K562 (cell line): ENCODE results near the gene SGIP1. TPM values are rescaled to one million over a fixed set of nuclear protein-coding genes. Genes with fewer than 3 reads are reported as not detected.

Experiments
- ATAC-seq: fragments of 200-7000 bp; cut with Tn5 transposase; 3 replicates; pipeline ENCODE4 v1.9.1; 2020; ENCODE audit warnings: moderate library complexity
- BruUV-seq: library from RNA; stranded (reverse); fragments of 400-500 nt; replicated peaks from 2 replicates; lab custom pipeline; 2021; lab: Mats Ljungman, UMichigan
- CTCF ChIA-PET: fragments of 300-600 bp; formaldehyde crosslinking; extraction: SDS; loops from one replicate; lab custom pipeline; 2021; ENCODE audit warnings: low intra/inter-chr PET ratio; lab: Yijun Ruan, JAX
- POLR2A ChIA-PET: fragments of 300-600, 350-650 bp; sonication (Branson Sonifier 250); formaldehyde crosslinking; extraction: SDS; loops from one replicate; lab custom pipeline; 2021; ENCODE audit warnings: antibody characterized with exemption, inconsistent platforms; lab: Yijun Ruan, JAX
- DNase-seq, 4 experiments: peaks; one replicate each; pipeline versions ENCODE4 v3.0.0 to v3.0.0-alpha.2; 2011 to 2018; ENCODE audit warnings: low spot score in 3 of 4, mixed read lengths in 3 of 4; ENCODE audit errors: extremely low read depth in 1 of 4
- FAIRE-seq: peaks from 2 replicates; lab custom pipeline; 2011; peaks lifted over from hg19 to GRCh38; lab: Jason Lieb, UNC
- H2AFZ ChIP-seq: 2 replicates; pipeline ENCODE4 v1.6.0; 2011; ENCODE audit warnings: low read depth, low read length, control low read depth, inconsistent platforms
- H3K27ac ChIP-seq: fragments of 200-600 bp; 3 replicates; pipeline ENCODE4 v1.8.0; 2011; ENCODE audit warnings: low read depth, mild to moderate bottlenecking, control low read depth, inconsistent platforms, low read length, moderate library complexity, mixed read lengths; ENCODE audit errors: extremely low read depth
- H3K27me3 ChIP-seq, 2 experiments: fragments of 300-600 bp in 1 of 2; 2 replicates in 1 of 2; 3 replicates in 1 of 2; pipeline versions ENCODE4 v1.6.0 to v1.8.0; 2011; ENCODE audit warnings: inconsistent platforms in 2 of 2, low read length in 2 of 2, mild to moderate bottlenecking in 1 of 2, mixed read lengths in 1 of 2, moderate library complexity in 1 of 2; ENCODE audit not compliant: control insufficient read depth in 2 of 2, insufficient read depth in 2 of 2
- H3K36me3 ChIP-seq: fragments of 300-600 bp; 3 replicates; pipeline ENCODE4 v1.8.0; 2011; ENCODE audit warnings: mild to moderate bottlenecking, low read length, inconsistent platforms; ENCODE audit not compliant: control insufficient read depth, insufficient read depth
- H3K4me1 ChIP-seq, 2 experiments: fragments of 200-600 bp in 1 of 2; replicated peaks in 1 of 2; 2 replicates in 1 of 2; 3 replicates in 1 of 2; pipeline versions ENCODE4 v1.5.1 to v1.8.0; 2011; ENCODE audit warnings: inconsistent platforms in 2 of 2, low read length in 2 of 2, mild to moderate bottlenecking in 1 of 2, mixed read lengths in 1 of 2, moderate library complexity in 1 of 2; ENCODE audit not compliant: control insufficient read depth in 2 of 2, insufficient read depth in 2 of 2
- H3K4me2 ChIP-seq: 2 replicates; pipeline ENCODE4 v1.6.1; 2011; ENCODE audit warnings: low read length, control low read depth, inconsistent platforms, mixed read lengths; ENCODE audit not compliant: insufficient read depth
- H3K4me3 ChIP-seq: fragments of 200-600 bp; sonication (generic), shearing (Covaris generic); 2 replicates; pipeline ENCODE4 v1.5.1; 2016; ENCODE audit warnings: control low read depth, inconsistent platforms
- H3K79me2 ChIP-seq: fragments of 200-600 bp; 3 replicates; pipeline ENCODE4 v1.8.0; 2011; ENCODE audit warnings: low read length, inconsistent platforms; ENCODE audit not compliant: control insufficient read depth, insufficient read depth
- H3K9ac ChIP-seq, 2 experiments: 2 replicates each; pipeline versions ENCODE4 v1.6.0 to v1.6.1; 2011; ENCODE audit warnings: low read depth in 2 of 2, low read length in 2 of 2, control low read depth in 1 of 2, inconsistent platforms in 1 of 2, mild to moderate bottlenecking in 1 of 2, mixed read lengths in 1 of 2; ENCODE audit not compliant: insufficient read depth in 1 of 2
- H3K9me1 ChIP-seq: one replicate; pipeline ENCODE4 v1.6.0; 2011; ENCODE audit warnings: inconsistent platforms, mild to moderate bottlenecking, low read length, moderate library complexity; ENCODE audit not compliant: control insufficient read depth, insufficient read depth
- H3K9me3 ChIP-seq: replicated peaks from 2 replicates; pipeline ENCODE4 v1.5.1; 2011; ENCODE audit warnings: low read depth, low read length, inconsistent platforms; ENCODE audit not compliant: control insufficient read depth, insufficient read depth
- H4K20me1 ChIP-seq: replicated peaks from 2 replicates; pipeline ENCODE4 v1.6.1; 2011; ENCODE audit warnings: low read length, inconsistent platforms, mixed read lengths; ENCODE audit not compliant: control insufficient read depth, insufficient read depth
- ATF1 ChIP-seq, 2 experiments: fragments of 450-650 bp in 1 of 2; IDR thresholded peaks; 2 replicates each; pipeline ENCODE4 v1.6.1; 2016; ENCODE audit warnings: missing compliant biosample characterization in 1 of 2, missing genetic modification characterization in 1 of 2
- CCAR2 ChIP-seq: fragments of 200-400 bp; formaldehyde crosslinking; IDR thresholded peaks from 2 replicates; pipeline ENCODE4 v1.6.1; 2017; ENCODE audit warnings: mild to moderate bottlenecking, low read depth, low read length
- FOXK2 ChIP-seq, 2 experiments: fragments of 450-650 bp; IDR thresholded peaks in 1 of 2; conservative IDR thresholded peaks in 1 of 2; 2 replicates each; pipeline ENCODE4 v1.6.1; 2016; ENCODE audit warnings: low read depth in 2 of 2, mild to moderate bottlenecking in 1 of 2
- HDAC1 ChIP-seq, 2 experiments: fragments of 450-650 bp; IDR thresholded peaks; 2 replicates each; pipeline ENCODE4 v1.6.1; 2016 to 2017; ENCODE audit warnings: inconsistent platforms in 1 of 2, mild to moderate bottlenecking in 1 of 2, moderate library complexity in 1 of 2
- HIVEP1 ChIP-seq: fragments of 250-450 bp; sonication (Bioruptor Pico); IDR thresholded peaks from 2 replicates; pipeline ENCODE4 v1.4.0; 2020; ENCODE audit warnings: mild to moderate bottlenecking
- RBM15 ChIP-seq: fragments of 200-400 bp; formaldehyde crosslinking; IDR thresholded peaks from 2 replicates; pipeline ENCODE4 v1.6.1; 2018; ENCODE audit warnings: mild to moderate bottlenecking, low read length, moderate library complexity; ENCODE audit not compliant: insufficient read depth
- SPI1 ChIP-seq: IDR thresholded peaks from 2 replicates; pipeline ENCODE4 v1.6.1; 2011; ENCODE audit warnings: low read depth, low read length, control low read depth, borderline replicate concordance
- TEAD4 ChIP-seq, 2 experiments: sonication (generic) in 1 of 2; formaldehyde crosslinking in 1 of 2; IDR thresholded peaks; 2 replicates each; pipeline versions ENCODE4 v1.6.1 to v1.8.0; 2012 to 2022; ENCODE audit warnings: borderline replicate concordance in 1 of 2, inconsistent platforms in 1 of 2, low read length in 1 of 2, mild to moderate bottlenecking in 1 of 2, missing genetic modification reagents in 1 of 2
- ZFP1 ChIP-seq: fragments of 450-650 bp; formaldehyde crosslinking; IDR thresholded peaks from 2 replicates; pipeline ENCODE4 v1.4.0; 2020; ENCODE audit warnings: mild to moderate bottlenecking, mixed read lengths
- ZNF12 ChIP-seq: sonication (generic); formaldehyde crosslinking; IDR thresholded peaks from 2 replicates; pipeline ENCODE4 v1.4.0; 2020; ENCODE audit warnings: mild to moderate bottlenecking, missing genetic modification reagents
- ZNF165 ChIP-seq: fragments of 250-450 bp; sonication (Bioruptor Pico); IDR thresholded peaks from 2 replicates; pipeline ENCODE4 v1.4.0; 2020; ENCODE audit warnings: borderline replicate concordance
- ZNF586 ChIP-seq: fragments of 450-650 bp; formaldehyde crosslinking; conservative IDR thresholded peaks from 2 replicates; pipeline ENCODE4 v1.4.0; 2020; ENCODE audit warnings: mild to moderate bottlenecking, moderate library complexity
- ZNF668 ChIP-seq: fragments of 250-450 bp; sonication (Bioruptor Pico); IDR thresholded peaks from 2 replicates; pipeline ENCODE4 v1.8.0; 2022; ENCODE audit warnings: mild to moderate bottlenecking, inconsistent platforms
- ZNF830 ChIP-seq: fragments of 250-450 bp; sonication (Bioruptor Pico); IDR thresholded peaks from 2 replicates; pipeline ENCODE4 v1.5.0; 2021; ENCODE audit warnings: mild to moderate bottlenecking
- WGBS: fragments of 100-300 bp; shearing (Covaris generic); methylation state at CpG from one replicate; pipeline ENCODE4 v1.1.6; 2016; ENCODE audit warnings: low coverage, mixed read lengths; ENCODE audit not compliant: insufficient coverage; ENCODE audit errors: missing lambda C conversion rate; 5-methylcytosine and 5-hydroxymethylcytosine counted together
- in situ Hi-C: fragments of 300-500 bp; cut with MboI; formaldehyde crosslinking; loops from 4 replicates; pipeline ENCODE4 v1.15.0; 2018; ENCODE audit warnings: inconsistent platforms, mixed read lengths
- intact Hi-C: fragments of 100-400 bp; cut with micrococcal nuclease; formaldehyde crosslinking; loops from 2 replicates; pipeline ENCODE4 v1.14.2; 2022
- polyA plus RNA-seq, 8 experiments: library from polyadenylated mRNA; depleted of rRNA in 4 of 8; stranded (reverse) in 5 of 8; unstranded in 3 of 8; fragments of >200 nt; fragmentation: Nextera tagmentation in 2 of 8; fragmentation: Illumina TruSeq in 1 of 8; extraction: Ambion mirVana in 2 of 8; extraction: Trizol in 1 of 8; gene quantifications; 2 replicates each; pipeline versions ENCODE4 v1.2.1 to v1.2.3, GENCODE V29; 2011 to 2014; ENCODE audit warnings: inconsistent platforms in 1 of 8, missing spikeins in 1 of 8
- total RNA-seq, 7 experiments: library from RNA; depleted of rRNA in 6 of 7; stranded (reverse); fragments of >200 nt in 6 of 7; fragmentation: Illumina TruSeq in 2 of 7; extraction: Trizol in 2 of 7; gene quantifications; 2 replicates each; pipeline versions ENCODE4 v1.2.1 to v1.2.3, GENCODE V29; 2011 to 2021; ENCODE audit warnings: low replicate concordance in 1 of 7
- TF ChIP-seq, protein P1 (sequence below): fragments of 250-450 bp; sonication (Bioruptor Pico); IDR thresholded peaks from 2 replicates; pipeline ENCODE4 v1.4.0; 2020; ENCODE audit warnings: mild to moderate bottlenecking
- TF ChIP-seq, protein P2 (sequence below): sonication (generic); formaldehyde crosslinking; IDR thresholded peaks from 2 replicates; pipeline ENCODE4 v1.8.0; 2022; ENCODE audit warnings: mild to moderate bottlenecking, missing genetic modification reagents

SGIP1 gene
- total and polyA plus RNA-seq, 9 of the 15 experiments (the other 6 are each of a cell fraction or from before 2014, with no cell fraction given) = 0.07 to 0.35 TPM; not detected in 7

DNA sequence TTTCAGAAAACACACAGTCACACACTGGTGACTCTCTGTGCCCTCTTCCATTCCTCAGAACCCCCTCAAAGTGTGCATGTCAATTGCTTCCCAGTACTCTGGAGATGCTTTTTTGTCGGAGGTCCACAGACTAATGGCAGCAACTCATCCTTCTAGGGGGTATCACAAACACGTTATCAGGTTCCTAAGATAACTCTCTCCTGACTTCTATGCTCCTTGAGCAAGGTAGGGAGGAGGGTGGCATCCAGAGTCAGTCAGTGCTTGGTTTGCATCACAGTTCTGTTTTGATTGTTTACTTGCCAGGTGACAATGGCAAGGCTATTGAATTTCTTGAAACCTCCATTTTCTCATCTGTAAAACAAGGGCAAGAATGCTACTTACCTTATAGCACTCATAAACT lies 178.9 kb downstream of the SGIP1 start:
- no TSS peak for BruUV-seq
- no peak overlapping the region for H3K9ac ChIP-seq
- no peak overlapping the region for H3K4me3 ChIP-seq
- H3K4me1 ChIP-seq = no peaks in the 10 kb centered on the region
- H3K4me2 ChIP-seq = no peak overlapping the region
- ChIA-PET POLR2A (no interaction called here), CTCF (no interaction called here)
- no peak overlapping the region for H3K27ac ChIP-seq
- H3K9me1 ChIP-seq = no peaks in the 10 kb centered on the region
- FAIRE-seq (no peak), DNase-seq (no peak), ATAC-seq (no peak)
- 0% methylated on average over 2 of the region's 2 CpGs for WGBS
- no peaks in the 10 kb centered on the region; a peak in 2 of 5 replicates for H3K27me3 ChIP-seq
- H3K36me3 ChIP-seq = no peaks in the 10 kb centered on the region
- H3K9me3 ChIP-seq = no peaks in the 10 kb centered on the region
- no peaks in the 10 kb centered on the region for H3K79me2 ChIP-seq
- in situ Hi-C loops = no loop called here
- intact Hi-C loops = no loop called here
- no peaks in the 10 kb centered on the region for H4K20me1 ChIP-seq
- TF ChIP-seq, protein P1, sequence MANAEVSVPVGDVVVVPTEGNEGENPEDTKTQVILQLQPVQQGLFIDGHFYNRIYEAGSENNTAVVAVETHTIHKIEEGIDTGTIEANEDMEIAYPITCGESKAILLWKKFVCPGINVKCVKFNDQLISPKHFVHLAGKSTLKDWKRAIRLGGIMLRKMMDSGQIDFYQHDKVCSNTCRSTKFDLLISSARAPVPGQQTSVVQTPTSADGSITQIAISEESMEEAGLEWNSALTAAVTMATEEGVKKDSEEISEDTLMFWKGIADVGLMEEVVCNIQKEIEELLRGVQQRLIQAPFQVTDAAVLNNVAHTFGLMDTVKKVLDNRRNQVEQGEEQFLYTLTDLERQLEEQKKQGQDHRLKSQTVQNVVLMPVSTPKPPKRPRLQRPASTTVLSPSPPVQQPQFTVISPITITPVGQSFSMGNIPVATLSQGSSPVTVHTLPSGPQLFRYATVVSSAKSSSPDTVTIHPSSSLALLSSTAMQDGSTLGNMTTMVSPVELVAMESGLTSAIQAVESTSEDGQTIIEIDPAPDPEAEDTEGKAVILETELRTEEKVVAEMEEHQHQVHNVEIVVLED (CRISPR knock-in tag) = no peak
- TF ChIP-seq ZNF586 (no peak), ZFP1 (CRISPR knock-in tag) (no peak), CCAR2 (no peak), SPI1 (no peak), ZNF12 (no peak), HDAC1 (IDR thresholded peaks at IDR 0.05) (no peak), ZNF668 (CRISPR knock-in tag) (no peak), HIVEP1 (CRISPR knock-in tag) (no peak), ZNF165 (no peak), TEAD4 (IDR thresholded peaks at IDR 0.05; ENCODE audit: low read length) (no peak), TEAD4 (CRISPR knock-in tag; IDR thresholded peaks at IDR 0.05; ENCODE audit: borderline replicate concordance) (no peak), FOXK2 (conservative IDR thresholded peaks at IDR 0.05 in 1 of 2, IDR thresholded peaks at IDR 0.05 in 1 of 2; ENCODE audit: low read depth in 2 of 2) (no peak), ZNF830 (CRISPR knock-in tag) (no peak), ATF1 (CRISPR knock-in tag; IDR thresholded peaks at IDR 0.05) (no peak), ATF1 (tag; IDR thresholded peaks at IDR 0.05) (no peak), RBM15 (no peak)
- TF ChIP-seq, protein P2, sequence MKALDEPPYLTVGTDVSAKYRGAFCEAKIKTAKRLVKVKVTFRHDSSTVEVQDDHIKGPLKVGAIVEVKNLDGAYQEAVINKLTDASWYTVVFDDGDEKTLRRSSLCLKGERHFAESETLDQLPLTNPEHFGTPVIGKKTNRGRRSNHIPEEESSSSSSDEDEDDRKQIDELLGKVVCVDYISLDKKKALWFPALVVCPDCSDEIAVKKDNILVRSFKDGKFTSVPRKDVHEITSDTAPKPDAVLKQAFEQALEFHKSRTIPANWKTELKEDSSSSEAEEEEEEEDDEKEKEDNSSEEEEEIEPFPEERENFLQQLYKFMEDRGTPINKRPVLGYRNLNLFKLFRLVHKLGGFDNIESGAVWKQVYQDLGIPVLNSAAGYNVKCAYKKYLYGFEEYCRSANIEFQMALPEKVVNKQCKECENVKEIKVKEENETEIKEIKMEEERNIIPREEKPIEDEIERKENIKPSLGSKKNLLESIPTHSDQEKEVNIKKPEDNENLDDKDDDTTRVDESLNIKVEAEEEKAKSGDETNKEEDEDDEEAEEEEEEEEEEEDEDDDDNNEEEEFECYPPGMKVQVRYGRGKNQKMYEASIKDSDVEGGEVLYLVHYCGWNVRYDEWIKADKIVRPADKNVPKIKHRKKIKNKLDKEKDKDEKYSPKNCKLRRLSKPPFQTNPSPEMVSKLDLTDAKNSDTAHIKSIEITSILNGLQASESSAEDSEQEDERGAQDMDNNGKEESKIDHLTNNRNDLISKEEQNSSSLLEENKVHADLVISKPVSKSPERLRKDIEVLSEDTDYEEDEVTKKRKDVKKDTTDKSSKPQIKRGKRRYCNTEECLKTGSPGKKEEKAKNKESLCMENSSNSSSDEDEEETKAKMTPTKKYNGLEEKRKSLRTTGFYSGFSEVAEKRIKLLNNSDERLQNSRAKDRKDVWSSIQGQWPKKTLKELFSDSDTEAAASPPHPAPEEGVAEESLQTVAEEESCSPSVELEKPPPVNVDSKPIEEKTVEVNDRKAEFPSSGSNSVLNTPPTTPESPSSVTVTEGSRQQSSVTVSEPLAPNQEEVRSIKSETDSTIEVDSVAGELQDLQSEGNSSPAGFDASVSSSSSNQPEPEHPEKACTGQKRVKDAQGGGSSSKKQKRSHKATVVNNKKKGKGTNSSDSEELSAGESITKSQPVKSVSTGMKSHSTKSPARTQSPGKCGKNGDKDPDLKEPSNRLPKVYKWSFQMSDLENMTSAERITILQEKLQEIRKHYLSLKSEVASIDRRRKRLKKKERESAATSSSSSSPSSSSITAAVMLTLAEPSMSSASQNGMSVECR (CRISPR knock-in tag) = no peak
- H2AFZ ChIP-seq = no peak overlapping the region
